Neuronal stem cell (in vitro differentiated cells): ENCODE measurements around the gene SMAD5.

ENCODE experiments used
- DNase-seq: peaks from one replicate; pipeline ENCODE4 v3.0.0-alpha.2; 2013; ENCODE audit warnings: low spot score
- H2AFZ ChIP-seq: one replicate; pipeline ENCODE4 v1.6.1; 2013; ENCODE audit warnings: mild to moderate bottlenecking, low read length, inconsistent platforms
- H2AK5ac ChIP-seq: 2 replicates; pipeline ENCODE4 v1.6.1; 2013; ENCODE audit warnings: low read depth, mild to moderate bottlenecking, inconsistent platforms, low read length, moderate library complexity, mixed read lengths
- H2BK120ac ChIP-seq: 2 replicates; pipeline ENCODE4 v1.6.1; 2013; ENCODE audit warnings: low read depth, mild to moderate bottlenecking, inconsistent platforms, low read length, moderate library complexity, mixed read lengths
- H2BK12ac ChIP-seq: one replicate; pipeline ENCODE4 v1.6.1; 2013; ENCODE audit warnings: low read length, inconsistent platforms
- H2BK15ac ChIP-seq: 2 replicates; pipeline ENCODE4 v1.6.1; 2013; ENCODE audit warnings: mild to moderate bottlenecking, low read length, inconsistent platforms, mixed read lengths
- H2BK5ac ChIP-seq: one replicate; pipeline ENCODE4 v1.6.1; 2013; ENCODE audit warnings: inconsistent platforms, mild to moderate bottlenecking, low read length, moderate library complexity
- H3K14ac ChIP-seq: one replicate; pipeline ENCODE4 v1.6.1; 2013; ENCODE audit warnings: low read length, inconsistent platforms
- H3K18ac ChIP-seq: 2 replicates; pipeline ENCODE4 v1.6.1; 2013; ENCODE audit warnings: low read length, inconsistent platforms
- H3K23ac ChIP-seq: 2 replicates; pipeline ENCODE4 v1.6.1; 2013; ENCODE audit warnings: low read depth, mild to moderate bottlenecking, mixed read lengths, low read length, inconsistent platforms; ENCODE audit not compliant: poor library complexity
- H3K27ac ChIP-seq: replicated peaks from 3 replicates; pipeline ENCODE4 v1.5.1; 2013; ENCODE audit warnings: low read length, inconsistent platforms
- H3K27me3 ChIP-seq, 3 experiments: 2 replicates each; pipeline ENCODE4 v1.6.1; 2013; ENCODE audit warnings: low read length in 3 of 3, mild to moderate bottlenecking in 2 of 3, inconsistent platforms in 1 of 3, low read depth in 1 of 3, mixed read lengths in 1 of 3, moderate library complexity in 1 of 3; ENCODE audit not compliant: control insufficient read depth in 3 of 3, insufficient read depth in 3 of 3
- H3K36me3 ChIP-seq, 2 donors: replicated peaks in 1 of 2; 2 replicates each; pipeline ENCODE4 v1.6.1; 2013; ENCODE audit warnings: low read length in 2 of 2; ENCODE audit not compliant: control insufficient read depth in 2 of 2, insufficient read depth in 2 of 2
- H3K4ac ChIP-seq: 2 replicates; pipeline ENCODE4 v1.6.1; 2013; ENCODE audit warnings: inconsistent platforms, mild to moderate bottlenecking, low read length, moderate library complexity
- H3K4me1 ChIP-seq, 2 donors: 1 replicate in 1 of 2; 2 replicates in 1 of 2; pipeline ENCODE4 v1.6.1; 2013; ENCODE audit warnings: low read length in 2 of 2, low read depth in 1 of 2; ENCODE audit not compliant: control insufficient read depth in 2 of 2, insufficient read depth in 1 of 2
- H3K4me2 ChIP-seq: one replicate; pipeline ENCODE4 v1.6.1; 2013; ENCODE audit warnings: mild to moderate bottlenecking, low read length, inconsistent platforms; ENCODE audit not compliant: insufficient read depth, poor library complexity, severe bottlenecking
- H3K4me3 ChIP-seq, 2 donors: 2 replicates each; pipeline ENCODE4 v1.5.1; 2013; ENCODE audit warnings: low read length in 2 of 2, mild to moderate bottlenecking in 2 of 2, inconsistent platforms in 1 of 2, moderate library complexity in 1 of 2
- H3K79me1 ChIP-seq: one replicate; pipeline ENCODE4 v1.6.1; 2013; ENCODE audit warnings: low read depth, mild to moderate bottlenecking, inconsistent platforms, low read length, moderate library complexity
- H3K9ac ChIP-seq: one replicate; pipeline ENCODE4 v1.6.1; 2013; ENCODE audit warnings: mild to moderate bottlenecking, low read depth, low read length, inconsistent platforms; ENCODE audit not compliant: poor library complexity
- H3K9me3 ChIP-seq, 2 donors: replicated peaks in 1 of 2; 2 replicates each; pipeline versions ENCODE3 to v1.6.1; 2013; ENCODE audit warnings: low read length in 2 of 2, mild to moderate bottlenecking in 2 of 2, inconsistent platforms in 1 of 2, low read depth in 1 of 2, mixed read lengths in 1 of 2, moderate library complexity in 1 of 2; ENCODE audit not compliant: control insufficient read depth in 2 of 2, insufficient read depth in 1 of 2
- H4K8ac ChIP-seq: one replicate; pipeline ENCODE4 v1.6.1; 2013; ENCODE audit warnings: low read depth, mild to moderate bottlenecking, inconsistent platforms, low read length, moderate library complexity
- H4K91ac ChIP-seq: one replicate; pipeline ENCODE4 v1.6.1; 2013; ENCODE audit warnings: low read length, low read depth, mild to moderate bottlenecking, inconsistent platforms; ENCODE audit not compliant: poor library complexity
- WGBS, 2 donors: extraction: QIAGEN DNeasy Blood & Tissue Kit; methylation state at CpG; one replicate each; pipeline ENCODE4 v1.1.7; 2013; ENCODE audit warnings: missing lambda C conversion rate in 2 of 2, mixed read lengths in 1 of 2; ENCODE audit not compliant: insufficient read length in 2 of 2, insufficient replicate concordance in 1 of 2; ENCODE audit errors: extremely low coverage in 2 of 2; 5-methylcytosine and 5-hydroxymethylcytosine counted together

SMAD5 gene

DNA sequence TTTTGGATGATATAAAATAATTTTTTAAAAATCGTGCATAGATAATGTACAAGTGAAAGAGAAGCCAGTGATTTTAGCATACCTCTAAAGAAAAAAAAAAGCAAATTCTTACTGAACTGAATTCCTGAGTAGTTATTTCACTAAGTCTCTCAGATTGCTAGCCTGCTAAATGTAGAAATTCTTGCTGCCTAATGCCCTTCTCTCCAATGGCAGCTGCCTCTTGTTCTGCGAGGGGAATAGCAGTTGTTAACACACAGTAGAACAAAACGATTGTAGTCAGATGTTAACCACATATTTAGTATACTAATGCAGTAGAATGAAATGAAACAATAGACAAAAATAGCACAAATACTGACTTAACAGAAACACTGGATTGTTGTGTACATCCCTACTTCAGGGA, 26.8 kb downstream of the SMAD5 start:
- Histone ChIP-seq H3K9ac (no peak overlapping the region), H3K4me3 (no peak overlapping the region), H2BK120ac (no peak overlapping the region), H4K91ac (no peak overlapping the region), H3K23ac (no peak overlapping the region), H3K4me2 (no peak overlapping the region), H3K36me3 (peaks cover 18 to 93% of the 10 kb centered on the region in 2 donors), H3K27ac (no peak overlapping the region), H2BK12ac (no peak overlapping the region), H3K4ac (no peak overlapping the region), H3K4me1 (no peaks in the 10 kb centered on the region), H3K9me3 (peaks cover 2 to 23% of the 10 kb centered on the region in 2 donors), H2AFZ (no peak overlapping the region), H2BK15ac (no peak overlapping the region), H3K79me1 (peaks cover 5% of the 10 kb centered on the region), H2BK5ac (no peak overlapping the region), H3K14ac (no peak overlapping the region), H3K27me3 (no peaks in the 10 kb centered on the region), H4K8ac (no peak overlapping the region), H3K18ac (no peak overlapping the region), H2AK5ac (no peak overlapping the region)
- WGBS, 2 donors = no CpG with 5 or more reads among the region's 3 CpGs
- DNase-seq = no peak

DNA sequence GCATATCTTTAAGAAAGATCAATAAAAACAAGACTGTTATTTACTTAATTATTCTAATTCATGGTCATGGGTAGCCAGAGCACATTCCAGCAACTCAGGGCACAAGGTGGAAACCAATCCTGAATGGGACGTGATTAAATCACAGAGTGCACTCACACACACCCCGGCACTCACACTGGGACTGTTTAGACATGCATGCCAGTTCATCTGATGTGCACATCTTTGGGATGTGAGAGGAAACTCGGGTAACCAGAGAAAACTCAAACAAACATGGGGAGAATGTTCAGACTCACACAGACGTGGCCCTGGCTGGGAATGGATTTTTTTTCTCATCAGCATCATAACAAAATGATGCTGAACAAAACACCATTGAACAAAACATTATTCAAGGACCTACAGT, 29.4 kb downstream of the SMAD5 start:
- peaks cover 7 to 91% of the 10 kb centered on the region in 2 donors for H3K36me3 ChIP-seq
- H2AFZ ChIP-seq = no peak overlapping the region
- no peak overlapping the region for H3K27ac ChIP-seq
- H3K4me2 ChIP-seq = no peak overlapping the region
- no CpG with 5 or more reads among the region's 4 CpGs for WGBS, 2 donors
- H3K18ac ChIP-seq = no peak overlapping the region
- H2BK15ac ChIP-seq = no peak overlapping the region
- H3K4me3 ChIP-seq = no peak overlapping the region
- H2BK12ac ChIP-seq = no peak overlapping the region
- H3K9me3 ChIP-seq = peaks cover 2 to 8% of the 10 kb centered on the region in 2 donors
- peaks cover 5% of the 10 kb centered on the region for H3K79me1 ChIP-seq
- DNase-seq = no peak
- no peak overlapping the region for H3K14ac ChIP-seq
- H4K91ac ChIP-seq = no peak overlapping the region
- H3K9ac ChIP-seq = no peak overlapping the region
- no peak overlapping the region for H3K4ac ChIP-seq
- no peaks in the 10 kb centered on the region for H3K4me1 ChIP-seq
- H3K27me3 ChIP-seq = no peaks in the 10 kb centered on the region
- H2BK5ac ChIP-seq = no peak overlapping the region
- H4K8ac ChIP-seq = no peak overlapping the region
- H2AK5ac ChIP-seq = no peak overlapping the region
- no peak overlapping the region for H2BK120ac ChIP-seq
- no peak overlapping the region for H3K23ac ChIP-seq

DNA sequence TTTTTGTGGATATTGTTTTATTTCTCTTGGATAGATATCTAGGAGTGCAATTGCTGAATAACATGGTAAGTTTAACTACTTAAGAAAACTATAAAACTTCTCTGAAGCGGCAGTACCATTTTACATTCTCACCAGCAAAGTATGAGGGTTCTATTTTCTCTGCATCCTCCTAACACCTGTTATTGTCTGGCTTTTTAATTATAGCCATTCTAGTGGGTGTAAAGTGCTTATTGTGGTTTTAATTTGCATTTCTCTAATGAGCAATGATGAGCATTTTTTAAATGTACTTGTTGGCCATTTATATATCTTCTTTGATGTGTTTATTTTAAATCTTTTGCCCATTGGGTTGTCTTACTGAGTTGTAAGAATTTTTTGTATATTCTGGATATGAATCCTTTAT, 31.6 kb downstream of the SMAD5 start:
- H2BK12ac ChIP-seq = no peak overlapping the region
- no peaks in the 10 kb centered on the region for H3K27me3 ChIP-seq
- no peak overlapping the region for H3K23ac ChIP-seq
- peaks cover 0 to 1% of the 10 kb centered on the region in 2 donors for H3K9me3 ChIP-seq
- H2AK5ac ChIP-seq = no peak overlapping the region
- H3K79me1 ChIP-seq = peaks cover 2% of the 10 kb centered on the region
- H3K4me3 ChIP-seq = no peak overlapping the region
- H4K8ac ChIP-seq = no peak overlapping the region
- H4K91ac ChIP-seq = no peak overlapping the region
- no peak overlapping the region for H3K9ac ChIP-seq
- H3K27ac ChIP-seq = no peak overlapping the region
- H3K14ac ChIP-seq = no peak overlapping the region
- H3K18ac ChIP-seq = no peak overlapping the region
- H3K4me1 ChIP-seq = no peaks in the 10 kb centered on the region
- no peak overlapping the region for H2BK15ac ChIP-seq
- no peak overlapping the region for H2BK120ac ChIP-seq
- DNase-seq = no peak
- peaks cover 4 to 95% of the 10 kb centered on the region in 2 donors for H3K36me3 ChIP-seq
- no peak overlapping the region for H2AFZ ChIP-seq
- no CpG with 5 or more reads among the region's 1 CpG for WGBS, 2 donors
- H3K4me2 ChIP-seq = no peak overlapping the region
- no peak overlapping the region for H2BK5ac ChIP-seq
- H3K4ac ChIP-seq = no peak overlapping the region

DNA sequence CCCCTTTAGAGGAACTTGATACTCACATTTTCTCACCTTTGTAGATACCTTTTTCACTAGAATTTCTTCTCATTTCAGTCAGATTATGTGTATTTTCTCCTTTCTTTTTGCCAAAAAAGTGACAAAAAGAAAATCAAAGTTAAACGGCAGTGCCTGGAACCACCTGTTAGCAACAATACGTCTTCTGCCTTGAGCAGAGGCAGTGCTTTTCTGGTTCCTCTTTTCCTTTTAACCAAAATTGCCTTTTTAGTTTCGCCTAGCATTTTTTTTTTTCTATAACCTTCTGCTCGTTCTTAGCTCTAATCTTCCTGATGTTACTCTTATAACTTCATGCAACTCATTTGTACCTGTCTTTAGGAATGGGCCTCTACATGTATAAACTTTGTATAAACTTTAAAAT, 34.3 kb downstream of the SMAD5 start:
- H3K14ac ChIP-seq = no peak overlapping the region
- no peaks in the 10 kb centered on the region for H3K27me3 ChIP-seq
- H2BK15ac ChIP-seq = no peak overlapping the region
- H4K8ac ChIP-seq = no peak overlapping the region
- no peak overlapping the region for H2AFZ ChIP-seq
- no CpG with 5 or more reads among the region's 4 CpGs for WGBS, 2 donors
- H3K18ac ChIP-seq = no peak overlapping the region
- no peak overlapping the region for H2BK12ac ChIP-seq
- H3K9me3 ChIP-seq = peaks cover 0 to 5% of the 10 kb centered on the region in 2 donors
- no peak overlapping the region for H4K91ac ChIP-seq
- H3K36me3 ChIP-seq = peaks cover 4 to 95% of the 10 kb centered on the region in 2 donors
- H3K4me2 ChIP-seq = no peak overlapping the region
- H2BK120ac ChIP-seq = no peak overlapping the region
- no peak overlapping the region for H2BK5ac ChIP-seq
- H3K79me1 ChIP-seq = no peaks in the 10 kb centered on the region
- H3K4me1 ChIP-seq = no peaks in the 10 kb centered on the region
- no peak overlapping the region for H3K4ac ChIP-seq
- no peak overlapping the region for H3K4me3 ChIP-seq
- H3K27ac ChIP-seq = no peak overlapping the region
- H3K9ac ChIP-seq = no peak overlapping the region
- DNase-seq = no peak
- H2AK5ac ChIP-seq = no peak overlapping the region
- no peak overlapping the region for H3K23ac ChIP-seq
